Activated CD4-positive, CD25-positive, alpha-beta regulatory T cell treated with anti-CD3 and anti-CD28 coated beads, Interleukin-2, amount 50 U/mL, for 16 hours (primary cell): ENCODE measurements around the gene KLF16.
A peak's percentile ranks its signal among the peaks of the same experiment; 100 is the strongest.

ENCODE experiments used
- DNase-seq: peaks from one replicate; pipeline ENCODE4 v3.0.0-alpha.2; 2020; ENCODE audit warnings: low read depth, low spot score

KLF16 gene

GRCh38 chr19:1867349-1867724, 4.0 kb upstream of the KLF16 start:
- DNase-seq: no peak

- DNase-seq: no peak
Measured at GRCh38 chr19:1866693-1867348, 3.4 kb upstream of the KLF16 start.

GRCh38 chr19:1865172-1866010, 2.0 kb upstream of the KLF16 start:
- no peak for DNase-seq

- no peak for DNase-seq
Measured at GRCh38 chr19:1864480-1865171, 1.2 kb upstream of the KLF16 start.

GRCh38 chr19:1863638-1864479, 480 bp upstream of the KLF16 start:
- DNase-seq: peak; percentile 87

- DNase-seq: peak; percentile 26
Measured at GRCh38 chr19:1862424-1863327, 703 bp downstream of the KLF16 start.

GRCh38 chr19:1862068-1862423, 1.3 kb downstream of the KLF16 start:
- no peak for DNase-seq

- no peak for DNase-seq
Measured at GRCh38 chr19:1861599-1862031, 1.8 kb downstream of the KLF16 start.

- no peak for DNase-seq
Measured at GRCh38 chr19:1860821-1861598, 2.4 kb downstream of the KLF16 start.

- DNase-seq: no peak
Measured at GRCh38 chr19:1860042-1860775, 3.2 kb downstream of the KLF16 start.

GRCh38 chr19:1859331-1859781, 4.0 kb downstream of the KLF16 start:
- DNase-seq: no peak

- DNase-seq: no peak
Measured at GRCh38 chr19:1858412-1859081, 4.8 kb downstream of the KLF16 start.

- DNase-seq: no peak
Measured at GRCh38 chr19:1857648-1858326, 5.6 kb downstream of the KLF16 start.

- DNase-seq: no peak
Measured at GRCh38 chr19:1856698-1857603, 6.4 kb downstream of the KLF16 start.

- DNase-seq: no peak
Measured at GRCh38 chr19:1856345-1856697, 7.1 kb downstream of the KLF16 start.

- no peak for DNase-seq
Measured at GRCh38 chr19:1855828-1856255, 7.5 kb downstream of the KLF16 start.
